Left ventricle myocardium inferior (tissue), 1 donor: ENCODE measurements around the gene ACTG2. TPM values are rescaled to one million over a fixed set of nuclear protein-coding genes. Genes with fewer than 3 reads are reported as not detected.
"Not testable (repeated sequence)": the region's sequence is repeated elsewhere in the genome, so short reads cannot be mapped to it uniquely, and the experiment has no call there.

ENCODE experiments used
- DNase-seq: peaks from one replicate; pipeline ENCODE4 v3.0.0-alpha.2; 2020
- H3K27ac ChIP-seq: fragments of 200-600 bp; replicated peaks from 2 replicates; pipeline ENCODE4 v1.8.0; 2021
- H3K27me3 ChIP-seq: fragments of 200-600 bp; 2 replicates; pipeline ENCODE4 v1.8.0; 2021; ENCODE audit warnings: low read depth
- H3K36me3 ChIP-seq: fragments of 200-600 bp; 2 replicates; pipeline ENCODE4 v1.8.0; 2021
- H3K4me1 ChIP-seq: fragments of 200-600 bp; 2 replicates; pipeline ENCODE4 v1.8.0; 2021
- H3K4me3 ChIP-seq: fragments of 200-600 bp; 2 replicates; pipeline ENCODE4 v1.8.0; 2021; ENCODE audit warnings: mild to moderate bottlenecking, moderate library complexity
- H3K9me3 ChIP-seq: fragments of 200-600 bp; replicated peaks from 2 replicates; pipeline ENCODE4 v1.8.0; 2021
- intact Hi-C: fragments of 100-400 bp; cut with micrococcal nuclease; formaldehyde crosslinking; loops from one replicate; pipeline ENCODE4 v1.11.0; 2022
- total RNA-seq: library from RNA; stranded (reverse); fragmentation: NEBNext Ultra II Directional; extraction: Animal tissue kit (Norgen Biotek cat#: 25700); gene quantifications from one replicate; pipeline ENCODE4 v1.2.1, GENCODE V29; 2021
- TF ChIP-seq, protein P1 (sequence below): fragments of 200-600 bp; IDR thresholded peaks from 2 replicates; pipeline ENCODE4 v1.8.0; 2021; ENCODE audit warnings: antibody characterized with exemption, mild to moderate bottlenecking, borderline replicate concordance
- donor health status: DM: no; HTN: yes; CAD: no; lungs with severe emphysema.

The ACTG2 gene
- total RNA-seq, 1 donor from 2014 or later, result 1.6 TPM

DNA sequence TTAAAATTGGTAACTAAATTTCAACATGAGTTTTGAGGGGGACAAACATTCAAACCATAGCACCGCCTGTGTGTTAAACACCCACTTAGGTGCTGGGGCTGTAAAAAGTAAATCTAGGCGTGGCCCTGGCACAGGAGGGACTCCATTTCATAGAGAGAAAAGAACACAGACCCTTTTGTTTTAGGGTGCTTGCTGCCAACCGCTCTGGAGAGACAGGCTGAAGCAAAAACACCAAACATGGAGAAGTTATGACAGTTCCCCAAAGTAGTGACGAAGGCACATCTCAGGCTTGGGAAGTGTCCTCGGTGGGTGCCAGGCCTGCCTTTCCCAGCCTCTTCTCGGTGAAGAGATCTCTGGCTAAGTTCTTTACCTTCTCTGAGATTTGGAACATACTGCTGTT, 5.1 kb downstream of the ACTG2 start:
- DNase-seq, result no peak
- Histone ChIP-seq H3K9me3 (no peaks in the 10 kb centered on the region), H3K27ac (no peak overlapping the region), H3K4me1 (no peaks in the 10 kb centered on the region), H3K4me3 (no peak overlapping the region), H3K27me3 (peaks cover 11% of the 10 kb centered on the region), H3K36me3 (no peaks in the 10 kb centered on the region)
- intact Hi-C loops, result no loop called here
- TF ChIP-seq, protein P1, sequence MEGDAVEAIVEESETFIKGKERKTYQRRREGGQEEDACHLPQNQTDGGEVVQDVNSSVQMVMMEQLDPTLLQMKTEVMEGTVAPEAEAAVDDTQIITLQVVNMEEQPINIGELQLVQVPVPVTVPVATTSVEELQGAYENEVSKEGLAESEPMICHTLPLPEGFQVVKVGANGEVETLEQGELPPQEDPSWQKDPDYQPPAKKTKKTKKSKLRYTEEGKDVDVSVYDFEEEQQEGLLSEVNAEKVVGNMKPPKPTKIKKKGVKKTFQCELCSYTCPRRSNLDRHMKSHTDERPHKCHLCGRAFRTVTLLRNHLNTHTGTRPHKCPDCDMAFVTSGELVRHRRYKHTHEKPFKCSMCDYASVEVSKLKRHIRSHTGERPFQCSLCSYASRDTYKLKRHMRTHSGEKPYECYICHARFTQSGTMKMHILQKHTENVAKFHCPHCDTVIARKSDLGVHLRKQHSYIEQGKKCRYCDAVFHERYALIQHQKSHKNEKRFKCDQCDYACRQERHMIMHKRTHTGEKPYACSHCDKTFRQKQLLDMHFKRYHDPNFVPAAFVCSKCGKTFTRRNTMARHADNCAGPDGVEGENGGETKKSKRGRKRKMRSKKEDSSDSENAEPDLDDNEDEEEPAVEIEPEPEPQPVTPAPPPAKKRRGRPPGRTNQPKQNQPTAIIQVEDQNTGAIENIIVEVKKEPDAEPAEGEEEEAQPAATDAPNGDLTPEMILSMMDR, result no peak

DNA sequence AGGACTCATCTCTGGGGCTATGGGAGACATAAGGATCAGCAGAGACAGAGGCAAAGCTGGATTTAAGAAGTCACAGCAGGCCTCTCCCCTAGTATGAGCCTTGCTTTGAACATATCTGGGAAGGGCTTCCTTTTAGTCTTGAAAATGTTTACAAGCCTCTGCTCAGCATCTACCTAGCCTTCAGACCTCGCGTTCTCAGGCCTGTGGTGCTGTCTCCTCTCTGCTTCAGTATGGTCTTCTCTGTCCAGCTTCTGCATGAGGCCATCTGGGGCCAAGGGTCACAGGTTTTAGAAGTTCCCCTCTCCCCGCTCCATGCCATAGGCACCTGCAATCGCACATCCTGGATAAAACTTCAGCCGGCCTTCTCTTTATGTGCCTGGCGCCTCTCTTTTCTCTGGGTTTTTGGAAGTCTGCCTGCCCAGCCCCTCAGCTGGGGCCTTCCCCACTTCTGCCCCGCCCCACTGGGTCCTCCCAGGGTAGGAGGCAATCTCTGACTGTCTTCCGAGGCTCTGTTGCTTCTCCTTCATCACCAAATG, 7.1 kb downstream of the ACTG2 start:
- H3K4me1 ChIP-seq, result no peaks in the 10 kb centered on the region
- TF ChIP-seq, protein P1, result no peak
- intact Hi-C loops, result no loop called here
- H3K36me3 ChIP-seq, result no peaks in the 10 kb centered on the region
- DNase-seq, result no peak
- no peaks in the 10 kb centered on the region for H3K9me3 ChIP-seq
- no peak overlapping the region for H3K27ac ChIP-seq
- H3K4me3 ChIP-seq, result no peak overlapping the region
- peaks cover 13% of the 10 kb centered on the region for H3K27me3 ChIP-seq

DNA sequence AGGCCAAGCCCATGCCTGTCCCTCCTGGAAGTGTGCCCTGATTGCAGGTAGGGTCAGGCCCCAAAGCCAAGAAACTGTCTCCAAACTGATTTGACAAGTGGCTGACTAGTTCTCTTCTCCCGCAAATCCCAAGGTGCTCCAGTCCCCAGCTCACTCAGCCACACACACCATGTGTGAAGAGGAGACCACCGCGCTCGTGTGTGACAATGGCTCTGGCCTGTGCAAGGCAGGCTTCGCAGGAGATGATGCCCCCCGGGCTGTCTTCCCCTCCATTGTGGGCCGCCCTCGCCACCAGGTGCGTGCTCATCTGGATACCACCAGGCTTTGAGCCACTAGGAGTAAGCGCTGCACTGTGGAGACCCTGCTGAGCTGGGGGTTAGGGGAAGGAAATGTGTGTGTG, 8.3 kb downstream of the ACTG2 start:
- intact Hi-C loops, result no loop called here
- no peaks in the 10 kb centered on the region for H3K36me3 ChIP-seq

DNA sequence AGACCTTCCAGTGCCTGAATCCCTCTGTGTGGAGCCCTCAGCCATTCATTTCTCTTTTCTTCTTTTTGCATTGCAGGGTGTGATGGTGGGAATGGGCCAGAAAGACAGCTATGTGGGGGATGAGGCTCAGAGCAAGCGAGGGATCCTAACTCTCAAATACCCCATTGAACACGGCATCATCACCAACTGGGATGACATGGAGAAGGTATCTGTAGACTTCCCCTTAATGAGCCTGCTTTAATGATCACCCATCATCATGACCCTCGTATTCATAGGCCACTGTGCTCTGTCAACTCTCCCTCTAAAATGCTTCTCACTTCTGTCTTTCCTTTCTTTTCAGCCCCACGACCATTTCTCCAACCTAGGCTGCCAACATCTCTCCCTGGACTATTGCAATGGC, 9.5 kb downstream of the ACTG2 start:
- Histone ChIP-seq H3K4me1 (no peaks in the 10 kb centered on the region), H3K4me3 (no peak overlapping the region), H3K27me3 (peaks cover 13% of the 10 kb centered on the region), H3K27ac (no peak overlapping the region), H3K36me3 (no peaks in the 10 kb centered on the region), H3K9me3 (no peaks in the 10 kb centered on the region)
- intact Hi-C loops, result no loop called here
- TF ChIP-seq, protein P1, result no peak
- no peak for DNase-seq

More for the DNA sequence above, 8.3 kb downstream of the ACTG2 start:
- TF ChIP-seq, protein P1, result no peak
- no peak overlapping the region for H3K27ac ChIP-seq
- H3K9me3 ChIP-seq, result no peaks in the 10 kb centered on the region
- no peak for DNase-seq
- no peaks in the 10 kb centered on the region for H3K4me1 ChIP-seq
- H3K4me3 ChIP-seq, result no peak overlapping the region
- H3K27me3 ChIP-seq, result peaks cover 13% of the 10 kb centered on the region

DNA sequence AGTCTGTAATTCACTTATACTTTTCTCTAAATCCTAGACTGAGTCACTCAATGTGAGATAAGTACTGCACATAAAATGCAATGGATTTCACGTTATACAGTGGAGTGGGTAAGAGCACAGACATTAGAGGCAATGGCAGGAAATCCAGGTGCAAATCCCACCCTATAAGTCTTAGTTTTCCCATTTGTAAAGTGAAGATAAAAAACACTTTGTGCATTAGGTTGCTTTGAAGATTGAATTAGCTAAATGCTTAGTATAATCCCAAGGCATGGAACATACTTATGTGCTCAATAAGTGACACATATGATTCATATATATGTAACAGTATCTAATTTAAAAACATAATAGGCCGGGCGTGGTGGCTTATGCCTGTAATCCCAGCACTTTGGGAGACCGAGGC, 10.5 kb downstream of the ACTG2 start:
- TF ChIP-seq, protein P1, result no peak
- Histone ChIP-seq H3K36me3 (no peaks in the 10 kb centered on the region), H3K4me3 (no peak overlapping the region), H3K27ac (no peak overlapping the region), H3K9me3 (no peaks in the 10 kb centered on the region), H3K27me3 (peaks cover 13% of the 10 kb centered on the region), H3K4me1 (no peaks in the 10 kb centered on the region)
- DNase-seq, result no peak
- intact Hi-C loops, result no loop called here

DNA sequence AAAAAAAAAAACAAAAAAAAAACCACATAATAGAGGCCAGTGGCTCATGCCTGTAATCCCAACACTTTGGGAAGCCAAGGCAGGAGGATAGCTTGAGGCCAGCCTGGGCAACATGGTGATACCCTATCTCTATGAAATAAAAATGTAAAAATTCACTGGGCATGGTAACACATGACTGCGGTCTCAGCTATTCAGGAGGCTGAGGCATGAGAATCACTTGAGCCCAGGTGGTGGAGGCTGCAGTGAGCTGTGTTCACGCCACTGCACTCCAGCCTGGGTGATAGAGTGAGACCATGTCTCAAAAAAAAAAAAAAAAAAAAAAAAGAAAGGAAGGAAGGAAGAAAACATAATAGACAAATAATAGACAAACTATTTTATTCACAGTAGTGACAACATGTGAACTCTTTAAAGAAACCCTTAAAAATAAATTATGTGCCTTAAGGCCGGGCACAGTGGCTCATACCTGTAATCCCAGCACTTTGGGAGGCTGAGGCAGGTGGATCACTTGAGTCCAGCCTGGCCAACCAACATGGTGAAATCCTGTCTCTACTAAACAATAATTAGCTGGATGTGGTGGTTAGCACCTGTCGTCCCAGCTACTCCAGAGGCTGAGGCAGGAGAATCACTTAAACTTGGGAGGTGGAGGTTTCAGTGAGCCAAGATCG, 11.3 kb downstream of the ACTG2 start:
- intact Hi-C loops, H3K27ac ChIP-seq, H3K4me1 ChIP-seq, DNase-seq, H3K4me3 ChIP-seq, H3K9me3 ChIP-seq, H3K36me3 ChIP-seq: not testable (repeated sequence)
- peaks cover 13% of the 10 kb centered on the region for H3K27me3 ChIP-seq
